Measurements from ENCODE around the gene THRB.

THRB gene

DNA sequence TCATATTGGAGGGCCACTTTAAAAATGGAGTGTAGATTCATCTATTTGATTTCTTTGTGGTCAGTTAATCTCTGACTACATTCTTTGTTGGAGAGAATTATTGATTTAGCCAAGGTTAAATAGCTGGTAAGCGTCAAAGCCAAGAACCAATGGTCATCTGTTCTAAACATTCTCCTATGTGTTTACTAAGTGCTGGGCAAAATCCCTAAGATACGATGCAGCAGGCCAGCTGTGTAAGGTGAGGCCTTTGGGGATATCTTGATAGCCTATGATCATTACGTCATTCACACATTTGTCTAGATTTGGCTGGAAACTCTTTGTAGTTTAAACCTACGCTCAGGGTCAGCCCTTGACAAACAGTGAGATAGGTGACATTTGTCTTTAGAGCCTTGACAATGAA is 313.4 kb downstream of the THRB start:
- no peak for DNase-seq (ENCODE audit: extremely low spot score)
- TF ChIP-seq, protein P1, sequence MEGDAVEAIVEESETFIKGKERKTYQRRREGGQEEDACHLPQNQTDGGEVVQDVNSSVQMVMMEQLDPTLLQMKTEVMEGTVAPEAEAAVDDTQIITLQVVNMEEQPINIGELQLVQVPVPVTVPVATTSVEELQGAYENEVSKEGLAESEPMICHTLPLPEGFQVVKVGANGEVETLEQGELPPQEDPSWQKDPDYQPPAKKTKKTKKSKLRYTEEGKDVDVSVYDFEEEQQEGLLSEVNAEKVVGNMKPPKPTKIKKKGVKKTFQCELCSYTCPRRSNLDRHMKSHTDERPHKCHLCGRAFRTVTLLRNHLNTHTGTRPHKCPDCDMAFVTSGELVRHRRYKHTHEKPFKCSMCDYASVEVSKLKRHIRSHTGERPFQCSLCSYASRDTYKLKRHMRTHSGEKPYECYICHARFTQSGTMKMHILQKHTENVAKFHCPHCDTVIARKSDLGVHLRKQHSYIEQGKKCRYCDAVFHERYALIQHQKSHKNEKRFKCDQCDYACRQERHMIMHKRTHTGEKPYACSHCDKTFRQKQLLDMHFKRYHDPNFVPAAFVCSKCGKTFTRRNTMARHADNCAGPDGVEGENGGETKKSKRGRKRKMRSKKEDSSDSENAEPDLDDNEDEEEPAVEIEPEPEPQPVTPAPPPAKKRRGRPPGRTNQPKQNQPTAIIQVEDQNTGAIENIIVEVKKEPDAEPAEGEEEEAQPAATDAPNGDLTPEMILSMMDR (IDR thresholded peaks at IDR 0.05; ENCODE audit: control extremely low read depth, extremely low read depth, low read depth, missing control alignments), result no peak
- ChIA-PET CTCF (interaction anchor here (1.4 kb wide), 1 partner anchor 10 kb away, joined by 4 read pairs; no protein-coding TSS in a partner anchor), POLR2A (no interaction called here)

DNA sequence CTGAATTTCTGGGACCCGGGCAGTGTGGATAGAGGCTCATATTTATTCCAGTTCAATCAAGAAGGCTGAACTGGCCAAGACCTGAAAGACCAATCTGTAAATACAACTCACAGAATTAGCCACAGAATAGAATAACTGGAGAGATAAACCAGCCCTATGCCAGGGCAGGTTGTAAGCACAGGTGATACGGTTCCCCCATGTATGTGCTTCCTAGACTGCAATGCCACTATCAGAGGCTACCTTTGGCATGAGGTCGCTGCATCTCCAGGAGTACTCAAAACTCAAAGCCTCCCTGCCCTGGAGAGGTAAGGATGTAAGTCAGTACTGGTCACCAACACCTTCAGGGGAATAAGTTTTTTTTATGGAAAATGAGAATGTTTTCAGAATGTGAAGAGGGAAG is 314.0 kb downstream of the THRB start:
- TF ChIP-seq, protein P1 (IDR thresholded peaks at IDR 0.05; ENCODE audit: control extremely low read depth, extremely low read depth, low read depth, missing control alignments), result no peak
- CTCF ChIA-PET, result interaction anchor here (1.4 to 1.5 kb wide), 2 partner anchors 11 to 299 kb away, joined by 3 to 4 read pairs; no protein-coding TSS in a partner anchor
- POLR2A ChIA-PET, result no interaction called here
- DNase-seq (ENCODE audit: extremely low spot score), result no peak

DNA sequence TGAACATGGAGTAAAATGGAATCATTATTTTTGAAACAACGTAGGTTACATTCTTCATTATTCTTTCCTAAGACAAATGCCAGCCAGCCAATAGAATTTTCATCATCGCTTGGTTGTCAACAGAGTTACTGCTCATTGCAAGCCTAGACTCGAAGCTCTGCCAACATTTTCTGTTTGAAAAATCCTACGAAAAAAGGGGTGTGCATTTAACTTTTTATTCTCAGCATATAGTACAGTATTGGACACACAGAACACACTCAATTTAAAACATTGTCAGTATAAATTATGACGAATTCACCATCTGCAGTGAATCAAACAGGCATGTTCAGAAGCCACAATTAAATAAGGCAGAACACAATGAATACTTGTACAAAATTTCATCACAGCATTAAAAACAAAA is 317.4 kb downstream of the THRB start:
- ChIA-PET POLR2A (no interaction called here), CTCF (interaction anchor here (1.6 kb wide), 1 partner anchor 9 kb away, joined by 4 read pairs; no protein-coding TSS in a partner anchor)
- DNase-seq (ENCODE audit: extremely low spot score), result no peak
- TF ChIP-seq, protein P1 (IDR thresholded peaks at IDR 0.05; ENCODE audit: control extremely low read depth, extremely low read depth, low read depth, missing control alignments), result no peak

DNA sequence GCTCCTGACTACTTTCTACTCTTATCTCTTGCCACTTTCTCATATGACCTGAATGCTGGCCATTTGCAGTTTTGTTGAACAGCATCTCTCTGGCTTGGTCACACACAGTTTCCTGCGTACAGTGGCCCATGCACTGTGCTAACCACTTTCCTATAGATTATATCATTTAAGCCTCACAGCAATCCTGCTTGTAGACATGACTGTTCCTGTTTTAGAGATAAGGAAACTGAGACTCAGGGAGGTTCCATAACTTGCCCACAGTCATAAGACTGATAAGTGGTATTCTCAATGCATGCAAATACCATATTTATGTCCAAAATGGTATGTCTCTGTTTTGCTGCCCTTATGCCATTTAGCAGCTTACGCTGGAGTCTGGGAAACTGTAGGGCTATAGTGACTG is 320.0 kb downstream of the THRB start:
- POLR2A ChIA-PET, result no interaction called here
- TF ChIP-seq, protein P1 (IDR thresholded peaks at IDR 0.05; ENCODE audit: control extremely low read depth, extremely low read depth, low read depth, missing control alignments), result no peak
- DNase-seq (ENCODE audit: extremely low spot score), result no peak
- CTCF ChIA-PET, result interaction anchor here (1.1 to 5.0 kb wide), 3 partner anchors 11 to 283 kb away, joined by 3 to 20 read pairs (median 4); no protein-coding TSS in a partner anchor

DNA sequence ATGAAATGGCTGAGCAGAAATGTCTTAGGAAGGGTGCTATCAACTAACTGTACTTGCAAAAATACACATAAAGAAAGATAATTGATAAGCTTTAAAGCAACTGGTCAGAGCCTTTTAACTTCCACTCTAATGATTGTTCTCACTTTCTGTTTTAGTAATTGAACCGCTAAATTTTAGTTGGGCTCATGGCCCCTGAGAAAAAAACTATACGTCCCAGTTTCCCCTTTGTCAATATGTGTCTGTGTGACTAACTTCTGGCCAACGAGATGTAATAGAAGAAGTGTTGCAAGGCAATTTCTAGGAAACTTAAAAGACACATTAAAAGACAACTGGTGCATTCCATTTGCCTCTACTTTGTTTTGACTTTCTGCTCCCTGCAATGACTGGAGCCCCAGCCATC is 325.7 kb downstream of the THRB start:
- DNase-seq (ENCODE audit: extremely low spot score), result no peak
- TF ChIP-seq, protein P1 (IDR thresholded peaks at IDR 0.05; ENCODE audit: control extremely low read depth, extremely low read depth, low read depth, missing control alignments), result no peak
- ChIA-PET POLR2A (no interaction called here), CTCF (interaction anchor here (1.5 to 1.7 kb wide), 2 partner anchors 13 to 102 kb away, joined by 3 read pairs; no protein-coding TSS in a partner anchor)

DNA sequence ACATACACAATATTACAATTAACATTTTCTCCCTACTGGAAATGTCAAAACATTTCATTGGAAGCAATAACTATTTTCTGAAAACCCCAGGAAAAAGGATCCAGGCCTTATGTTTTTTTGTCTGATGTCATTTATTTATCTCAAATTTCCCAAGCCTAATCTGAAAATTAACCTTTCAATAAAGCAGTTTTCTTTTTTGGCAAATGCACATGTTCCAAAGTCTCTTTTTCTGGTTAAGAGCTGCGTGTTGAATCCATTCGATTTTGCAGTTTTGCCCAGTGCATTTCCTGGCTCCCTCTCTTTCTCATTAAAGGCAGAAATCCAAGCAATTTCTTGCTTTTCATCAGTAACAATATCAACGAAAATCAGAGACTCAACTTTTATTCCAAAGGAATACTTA is 327.2 kb downstream of the THRB start:
- ChIA-PET POLR2A (no interaction called here), CTCF (interaction anchor here (0.8 to 2.3 kb wide), 5 partner anchors 8 to 100 kb away, joined by 3 to 8 read pairs (median 3); no protein-coding TSS in a partner anchor)
- TF ChIP-seq, protein P1 (IDR thresholded peaks at IDR 0.05; ENCODE audit: control extremely low read depth, extremely low read depth, low read depth, missing control alignments), result no peak
- DNase-seq (ENCODE audit: extremely low spot score), result no peak
